WTC11 (cell line): ENCODE results near the gene RACK1.

Source experiments
- ATF1 ChIP-seq: sonication (generic); formaldehyde crosslinking; IDR thresholded peaks from 2 replicates; pipeline ENCODE4 v1.8.1; 2023; ENCODE audit warnings: mild to moderate bottlenecking, moderate library complexity, missing genetic modification reagents
- CTCF ChIP-seq: fragments of 200-600 bp; IDR thresholded peaks from 2 replicates; pipeline ENCODE4 v1.8.0; 2022; ENCODE audit warnings: antibody characterized with exemption
- E2F1 ChIP-seq: sonication (generic); formaldehyde crosslinking; IDR thresholded peaks from 2 replicates; pipeline ENCODE4 v1.8.0; 2022; ENCODE audit warnings: mild to moderate bottlenecking, missing genetic modification reagents
- PRDM15 ChIP-seq: sonication (generic); formaldehyde crosslinking; IDR thresholded peaks from 2 replicates; pipeline ENCODE4 v1.8.0; 2022; ENCODE audit warnings: missing genetic modification reagents
- TF ChIP-seq, protein P1 (sequence below): sonication (generic); formaldehyde crosslinking; IDR thresholded peaks from 2 replicates; pipeline ENCODE4 v1.8.1; 2023; ENCODE audit warnings: mild to moderate bottlenecking, missing genetic modification reagents, moderate library complexity

- no peak for TF ChIP-seq E2F1 (CRISPR knock-in tag)
- no peak for TF ChIP-seq ATF1
- TF ChIP-seq, protein P1, sequence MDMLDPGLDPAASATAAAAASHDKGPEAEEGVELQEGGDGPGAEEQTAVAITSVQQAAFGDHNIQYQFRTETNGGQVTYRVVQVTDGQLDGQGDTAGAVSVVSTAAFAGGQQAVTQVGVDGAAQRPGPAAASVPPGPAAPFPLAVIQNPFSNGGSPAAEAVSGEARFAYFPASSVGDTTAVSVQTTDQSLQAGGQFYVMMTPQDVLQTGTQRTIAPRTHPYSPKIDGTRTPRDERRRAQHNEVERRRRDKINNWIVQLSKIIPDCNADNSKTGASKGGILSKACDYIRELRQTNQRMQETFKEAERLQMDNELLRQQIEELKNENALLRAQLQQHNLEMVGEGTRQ: no peak
- TF ChIP-seq CTCF: no peak
- TF ChIP-seq PRDM15 (CRISPR knock-in tag): no peak
These were observed 27.4 kb downstream of the RACK1 start for GRCh38 chr5:181215997-181216989.
